Natural killer cell treated with Interleukin-12 subunit alpha and Interleukin-12 subunit beta and Interleukin-15 and Interleukin-18, amount 100 ng/mL, for 72 hours (primary cell): Measurements from ENCODE around the gene DAGLB. TPM values are rescaled to one million over a fixed set of nuclear protein-coding genes. Genes with fewer than 3 reads are reported as not detected.

Experiments used
- ATAC-seq, 2 donors: fragments of 150-1000 bp; cut with Tn5 transposase in 1 of 2; sonication (Bioruptor Pico), chemical (Tn5 transposase) in 1 of 2; 2 replicates each; pipeline ENCODE4 v1.10.0; 2021
- DNase-seq: peaks from one replicate; pipeline ENCODE4 v3.0.0; 2022; ENCODE audit warnings: low spot score
- H3K27ac Mint-ChIP-seq, 2 donors: 1 replicate in 1 of 2; 2 replicates in 1 of 2; pipeline ENCODE4 v1.8.0; 2022; ENCODE audit warnings: mixed read lengths in 2 of 2, mild to moderate bottlenecking in 1 of 2, moderate library complexity in 1 of 2
- H3K27me3 Mint-ChIP-seq, 2 donors: 1 replicate in 1 of 2; 2 replicates in 1 of 2; pipeline ENCODE4 v1.8.0; 2022; ENCODE audit warnings: mixed read lengths in 2 of 2
- H3K36me3 Mint-ChIP-seq: one replicate; pipeline ENCODE4 v1.8.0; 2022; ENCODE audit warnings: mixed read lengths
- H3K4me1 Mint-ChIP-seq, 2 donors: 1 replicate in 1 of 2; 2 replicates in 1 of 2; pipeline ENCODE4 v1.8.0; 2022; ENCODE audit warnings: low read depth in 2 of 2, mixed read lengths in 2 of 2, mild to moderate bottlenecking in 1 of 2
- H3K4me3 Mint-ChIP-seq: one replicate; pipeline ENCODE4 v1.8.0; 2022; ENCODE audit warnings: mixed read lengths
- H3K9me3 Mint-ChIP-seq: 2 replicates; pipeline ENCODE4 v1.8.0; 2022; ENCODE audit warnings: mixed read lengths
- total RNA-seq, 2 donors: library from RNA; stranded (reverse); gene quantifications; one replicate each; pipeline ENCODE4 v1.2.3, GENCODE V29; 2022

Gene DAGLB
- total RNA-seq, 2 donors from 2014 or later = 19.6 to 30.6 TPM

DNA sequence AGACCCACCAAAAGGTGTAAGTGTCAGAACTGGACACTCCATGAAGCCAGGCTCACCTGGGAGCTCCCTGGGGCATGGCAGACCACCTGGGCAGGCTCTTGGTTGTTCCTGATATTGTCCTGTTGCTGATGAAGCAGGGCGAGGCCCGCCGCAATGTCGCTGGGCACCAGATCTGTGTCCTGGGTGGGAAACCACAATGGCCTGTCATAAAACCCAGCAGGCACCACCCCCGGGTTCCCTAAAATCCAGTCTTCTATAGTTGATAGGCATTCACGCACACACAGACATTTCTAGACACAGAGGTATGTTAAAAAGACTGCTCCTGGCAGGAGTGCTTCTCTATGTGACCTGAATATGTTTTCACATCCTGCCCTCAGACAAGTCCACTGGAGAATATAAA, 15.0 kb downstream of the DAGLB start:
- Mint-ChIP-seq H3K4me3 (no peak overlapping the region), H3K36me3 (no peaks in the 10 kb centered on the region), H3K4me1 (peaks cover 12 to 15% of the 10 kb centered on the region in 2 donors), H3K27ac (no peak overlapping the region), H3K9me3 (no peaks in the 10 kb centered on the region), H3K27me3 (no peaks in the 10 kb centered on the region)
- ATAC-seq = no peak
- DNase-seq = no peak

- H3K4me3 Mint-ChIP-seq = no peak overlapping the region
- no peak overlapping the region for H3K27ac Mint-ChIP-seq
- ATAC-seq = no peak
- no peaks in the 10 kb centered on the region for H3K27me3 Mint-ChIP-seq
- no peak for DNase-seq
- H3K4me1 Mint-ChIP-seq = peaks cover 4 to 6% of the 10 kb centered on the region in 2 donors
- no peaks in the 10 kb centered on the region for H3K9me3 Mint-ChIP-seq
- no peaks in the 10 kb centered on the region for H3K36me3 Mint-ChIP-seq
These were observed 16.8 kb downstream of the DAGLB start for GRCh38 chr7:6430974-6431373.

DNA sequence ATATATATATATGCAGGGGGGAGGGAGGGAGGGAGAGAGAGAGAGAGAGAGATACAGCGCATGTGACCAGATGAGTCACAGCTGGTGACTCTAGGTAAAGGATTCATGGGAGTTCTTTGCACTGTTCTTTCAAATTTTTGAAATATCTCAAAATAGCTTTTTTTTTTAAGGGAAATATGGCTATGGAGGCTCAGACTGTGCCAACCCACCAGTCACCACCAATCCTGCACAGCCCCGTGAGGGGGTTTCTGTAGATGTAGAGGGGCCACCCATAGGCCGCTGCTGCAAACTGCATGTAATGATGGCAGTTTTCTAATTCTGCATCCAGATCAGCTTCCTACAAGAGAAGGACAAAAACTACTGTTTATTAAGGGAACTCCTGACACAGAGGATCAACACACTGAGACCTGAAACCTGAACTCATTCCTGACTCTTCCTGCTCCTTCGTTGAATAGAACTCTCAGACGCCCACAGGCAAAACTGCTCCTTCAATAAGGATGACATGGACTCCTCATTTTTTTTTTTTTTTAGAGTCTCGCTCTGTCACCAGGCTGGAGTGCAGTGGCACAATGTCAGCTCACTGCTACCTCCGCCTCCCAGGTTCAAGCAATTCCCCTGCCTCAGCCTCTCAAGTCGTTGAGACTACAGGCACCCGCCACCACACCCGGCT, 17.3 kb downstream of the DAGLB start:
- DNase-seq (no peak), ATAC-seq (no peak)
- Mint-ChIP-seq H3K36me3 (no peaks in the 10 kb centered on the region), H3K9me3 (no peaks in the 10 kb centered on the region), H3K27me3 (no peaks in the 10 kb centered on the region), H3K4me3 (no peak overlapping the region), H3K27ac (no peak overlapping the region), H3K4me1 (peaks cover under 1% of the 10 kb centered on the region in 2 donors)

DNA sequence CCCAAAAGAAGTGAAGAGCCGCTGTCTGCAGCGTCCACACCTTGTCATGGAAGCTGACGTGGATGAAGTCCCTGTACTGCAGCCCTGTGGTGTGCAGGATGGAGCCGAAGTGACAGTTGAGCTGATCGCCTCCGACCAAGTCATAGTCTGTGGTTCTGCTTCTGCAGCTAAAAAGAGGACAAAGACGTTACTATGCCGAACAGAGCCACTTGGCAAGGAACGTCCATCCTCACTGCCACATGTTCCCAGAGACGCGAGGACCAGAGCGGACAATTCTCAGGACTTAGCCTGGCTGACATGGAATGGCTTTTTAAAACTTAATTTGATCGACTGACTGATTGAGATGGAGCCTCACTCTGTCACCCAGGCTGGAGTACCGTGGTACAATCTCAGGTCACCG, 21.8 kb downstream of the DAGLB start:
- Mint-ChIP-seq H3K9me3 (no peaks in the 10 kb centered on the region), H3K4me3 (no peak overlapping the region), H3K27me3 (no peaks in the 10 kb centered on the region), H3K36me3 (no peaks in the 10 kb centered on the region), H3K4me1 (peaks cover 0 to 10% of the 10 kb centered on the region in 2 donors), H3K27ac (no peak overlapping the region)
- ATAC-seq (no peak), DNase-seq (no peak)

DNA sequence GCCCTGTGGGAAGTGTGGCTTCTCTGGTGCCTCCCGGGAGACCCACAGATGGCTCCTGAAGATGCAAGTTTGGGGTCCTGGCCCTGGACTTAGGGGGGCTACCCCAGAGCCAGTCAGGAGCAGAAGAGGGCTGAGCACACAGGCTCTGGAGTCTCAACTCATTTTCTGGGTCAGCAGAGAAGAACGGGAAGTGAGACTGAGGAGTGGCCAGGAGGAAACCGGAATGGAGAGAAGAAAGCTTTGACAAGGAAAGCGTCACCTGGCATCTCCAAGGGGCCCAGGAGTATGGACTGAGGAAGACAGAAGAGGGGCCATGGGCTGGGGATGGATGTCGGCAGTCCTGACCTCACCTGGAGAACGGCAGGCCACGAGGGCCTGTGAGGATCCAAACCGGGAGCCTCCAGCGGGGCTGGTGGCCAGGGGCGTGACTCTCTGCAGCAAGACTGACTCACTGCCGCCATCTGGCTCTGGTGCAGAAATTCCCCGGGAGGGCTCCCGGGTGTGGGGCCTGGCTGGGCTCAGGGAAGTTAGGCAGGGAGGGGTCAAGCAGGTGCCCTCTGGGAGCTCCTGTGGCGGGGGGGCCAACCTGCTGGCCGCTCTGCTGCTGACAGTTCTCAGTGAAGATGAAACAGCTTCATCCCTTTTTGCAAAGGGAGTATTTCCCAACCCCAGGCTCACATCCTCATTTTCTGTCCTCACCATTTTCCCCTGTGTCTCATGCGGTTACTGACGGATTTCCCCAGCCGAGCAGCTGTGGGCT, 23.6 kb downstream of the DAGLB start:
- no peaks in the 10 kb centered on the region for H3K36me3 Mint-ChIP-seq
- no peaks in the 10 kb centered on the region for H3K27me3 Mint-ChIP-seq
- no peak for DNase-seq
- no peaks in the 10 kb centered on the region for H3K9me3 Mint-ChIP-seq
- no peak overlapping the region for H3K4me3 Mint-ChIP-seq
- no peak overlapping the region for H3K27ac Mint-ChIP-seq
- ATAC-seq = no peak
- peaks cover 0 to 10% of the 10 kb centered on the region in 2 donors for H3K4me1 Mint-ChIP-seq

DNA sequence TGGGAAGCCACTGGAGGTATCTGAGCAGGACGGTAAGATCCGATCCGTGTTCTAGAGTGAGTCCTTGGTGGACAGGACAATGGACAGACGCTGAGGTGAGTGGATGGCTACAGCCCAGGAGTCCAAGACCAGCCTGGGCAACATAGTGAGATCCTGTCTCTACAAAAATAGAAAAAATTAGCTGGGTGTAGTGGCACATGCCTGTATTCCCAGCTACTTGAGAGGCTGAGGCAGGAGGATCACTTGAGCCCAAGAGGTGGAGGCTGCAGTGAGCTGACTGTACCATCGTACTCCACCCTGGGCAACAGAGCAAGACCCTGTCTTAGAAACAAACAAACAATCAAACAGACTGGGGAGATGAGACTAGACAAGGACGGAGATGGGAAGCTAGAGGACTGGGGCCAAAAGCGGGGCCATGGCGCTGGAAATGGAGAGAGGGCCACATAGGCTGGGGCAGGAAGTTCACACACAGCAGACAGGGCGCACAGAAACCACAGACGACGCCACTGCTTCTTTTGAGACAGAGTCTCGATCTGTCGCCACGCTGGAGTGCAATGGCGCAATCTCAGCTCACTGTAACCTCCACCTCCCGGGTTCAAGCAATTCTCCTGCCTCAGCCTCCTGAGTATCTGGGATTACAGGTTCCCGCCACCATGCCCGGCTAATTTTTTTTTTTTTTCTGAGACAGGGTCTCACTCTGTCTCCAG, 24.7 kb downstream of the DAGLB start:
- no peak overlapping the region for H3K4me3 Mint-ChIP-seq
- no peak for DNase-seq
- no peak overlapping the region for H3K27ac Mint-ChIP-seq
- H3K9me3 Mint-ChIP-seq = no peaks in the 10 kb centered on the region
- H3K4me1 Mint-ChIP-seq = peaks cover 0 to 10% of the 10 kb centered on the region in 2 donors
- ATAC-seq = peak in 1 of 2 donors; percentile 56
- H3K27me3 Mint-ChIP-seq = no peaks in the 10 kb centered on the region
- no peaks in the 10 kb centered on the region for H3K36me3 Mint-ChIP-seq

GRCh38 chr7:6422095-6422494, 25.7 kb downstream of the DAGLB start:
- Mint-ChIP-seq H3K9me3 (no peaks in the 10 kb centered on the region), H3K4me3 (no peak overlapping the region), H3K27me3 (no peaks in the 10 kb centered on the region), H3K36me3 (no peaks in the 10 kb centered on the region), H3K27ac (no peak overlapping the region), H3K4me1 (peaks cover 0 to 10% of the 10 kb centered on the region in 2 donors)
- ATAC-seq (no peak), DNase-seq (no peak)

DNA sequence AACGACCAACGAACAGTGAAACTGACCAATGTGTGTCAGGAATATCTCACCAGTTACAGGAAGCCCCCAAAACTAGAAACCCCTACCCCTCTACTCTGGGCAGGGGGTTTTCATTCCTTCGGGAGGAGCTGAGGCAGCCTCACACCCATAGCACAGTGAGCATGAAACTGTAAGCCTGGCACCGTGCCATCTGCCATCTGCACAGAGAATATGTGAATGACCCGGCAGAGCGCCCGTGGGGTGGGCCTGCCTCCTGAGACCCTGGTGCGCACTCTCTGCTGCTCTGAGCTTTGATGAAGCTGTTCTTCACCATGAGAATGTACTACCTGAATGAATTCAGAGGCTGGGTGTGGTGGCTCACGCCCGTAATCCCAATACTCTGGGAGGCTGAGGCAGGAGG, 27.1 kb downstream of the DAGLB start:
- Mint-ChIP-seq H3K36me3 (no peaks in the 10 kb centered on the region), H3K4me1 (peaks cover 0 to 10% of the 10 kb centered on the region in 2 donors), H3K9me3 (no peaks in the 10 kb centered on the region), H3K27me3 (no peaks in the 10 kb centered on the region), H3K4me3 (no peak overlapping the region), H3K27ac (no peak overlapping the region)
- DNase-seq (no peak), ATAC-seq (no peak)

DNA sequence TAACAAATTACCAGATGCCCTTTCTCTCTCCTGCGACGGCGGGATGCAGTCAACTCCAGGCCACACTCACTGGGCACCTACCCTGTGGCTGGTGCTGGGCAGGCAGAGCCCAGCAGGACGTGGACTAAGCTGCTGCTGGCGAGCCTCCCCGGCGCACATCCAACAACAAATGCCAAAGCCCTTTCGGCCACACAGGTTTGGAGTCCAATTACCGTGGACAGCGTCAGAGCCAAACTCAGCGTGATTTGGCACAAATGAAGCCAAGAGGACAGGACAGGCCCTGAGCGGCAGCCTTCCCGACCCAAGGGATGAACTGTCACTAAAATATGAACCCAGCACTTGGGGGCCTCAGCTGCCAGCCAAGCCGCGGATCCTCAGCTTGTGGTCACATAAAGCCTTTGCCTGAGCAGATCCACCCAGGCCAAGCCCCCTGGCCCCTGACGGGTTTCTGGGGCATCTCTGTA, 28.4 kb downstream of the DAGLB start:
- no peak for DNase-seq
- no peaks in the 10 kb centered on the region for H3K36me3 Mint-ChIP-seq
- no peak for ATAC-seq
- no peaks in the 10 kb centered on the region for H3K27me3 Mint-ChIP-seq
- no peaks in the 10 kb centered on the region for H3K9me3 Mint-ChIP-seq
- no peak overlapping the region for H3K4me3 Mint-ChIP-seq
- no peak overlapping the region for H3K27ac Mint-ChIP-seq
- H3K4me1 Mint-ChIP-seq = peaks cover 0 to 10% of the 10 kb centered on the region in 2 donors

- Mint-ChIP-seq H3K4me3 (no peak overlapping the region), H3K36me3 (no peaks in the 10 kb centered on the region), H3K27ac (no peak overlapping the region), H3K9me3 (no peaks in the 10 kb centered on the region), H3K4me1 (peaks cover 0 to 3% of the 10 kb centered on the region in 2 donors), H3K27me3 (no peaks in the 10 kb centered on the region)
- no peak for DNase-seq
- ATAC-seq = no peak
These were observed 30.3 kb downstream of the DAGLB start for GRCh38 chr7:6417408-6417807.

- H3K36me3 Mint-ChIP-seq = no peaks in the 10 kb centered on the region
- no peak overlapping the region for H3K4me3 Mint-ChIP-seq
- H3K27ac Mint-ChIP-seq = no peak overlapping the region
- ATAC-seq (no peak), DNase-seq (no peak)
- no peaks in the 10 kb centered on the region for H3K27me3 Mint-ChIP-seq
- no peaks in the 10 kb centered on the region for H3K9me3 Mint-ChIP-seq
- H3K4me1 Mint-ChIP-seq = peaks cover 0 to 3% of the 10 kb centered on the region in 2 donors
These were observed 31.1 kb downstream of the DAGLB start for GRCh38 chr7:6416516-6417145.

DNA sequence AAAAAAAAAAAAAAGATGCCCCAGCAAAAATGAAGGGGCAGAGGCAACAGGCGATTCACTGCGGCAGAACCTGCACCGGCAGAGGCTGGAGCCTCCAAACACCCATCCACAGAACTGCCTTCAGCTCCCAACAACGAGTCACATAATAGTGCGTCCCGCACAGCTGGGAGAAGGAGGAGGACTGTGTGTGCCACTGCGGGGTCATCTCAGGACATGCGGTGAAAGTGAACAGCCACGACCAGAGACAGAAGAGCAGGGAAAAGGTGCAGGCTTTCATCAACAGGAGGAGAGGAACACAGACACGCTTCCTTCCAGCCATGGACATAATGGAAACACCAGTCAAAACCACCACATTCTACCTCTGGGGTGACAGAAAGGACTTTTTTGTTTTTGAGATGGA, 34.1 kb downstream of the DAGLB start:
- no peak for ATAC-seq
- H3K27ac Mint-ChIP-seq = no peak overlapping the region
- no peaks in the 10 kb centered on the region for H3K36me3 Mint-ChIP-seq
- peaks cover 0 to 5% of the 10 kb centered on the region in 2 donors for H3K4me1 Mint-ChIP-seq
- no peak overlapping the region for H3K4me3 Mint-ChIP-seq
- DNase-seq = no peak
- no peaks in the 10 kb centered on the region for H3K27me3 Mint-ChIP-seq
- no peaks in the 10 kb centered on the region for H3K9me3 Mint-ChIP-seq

GRCh38 chr7:6409944-6410693, 37.6 kb downstream of the DAGLB start:
- Mint-ChIP-seq H3K9me3 (no peaks in the 10 kb centered on the region), H3K4me1 (peaks cover 0 to 14% of the 10 kb centered on the region in 2 donors), H3K36me3 (peaks cover 6% of the 10 kb centered on the region), H3K4me3 (no peak overlapping the region), H3K27me3 (no peaks in the 10 kb centered on the region), H3K27ac (no peak overlapping the region)
- no peak for DNase-seq
- ATAC-seq = no peak
